CD14-positive monocyte (primary cell): Measurements from ENCODE around the gene FAM180B. TPM values are rescaled to one million over a fixed set of nuclear protein-coding genes. Genes with fewer than 3 reads are reported as not detected.
A peak's percentile ranks its signal among the peaks of the same experiment; 100 is the strongest.

Experiments
- DNase-seq, 3 donors: peaks; one replicate each; pipeline ENCODE4 v3.0.0-alpha.2; 2011 to 2022
- H2AFZ ChIP-seq: 2 replicates; pipeline ENCODE4 v1.6.0; 2012; ENCODE audit warnings: mild to moderate bottlenecking, low read depth, low read length, inconsistent platforms; ENCODE audit not compliant: insufficient read depth, poor library complexity, severe bottlenecking
- H3K27ac ChIP-seq, 2 donors: 1 replicate in 1 of 2; 2 replicates in 1 of 2; pipeline ENCODE4 v1.5.1; 2012 to 2013; ENCODE audit warnings: low read length in 2 of 2, control low read depth in 1 of 2, inconsistent platforms in 1 of 2, low read depth in 1 of 2, mild to moderate bottlenecking in 1 of 2
- H3K27me3 ChIP-seq, 2 donors: one replicate each; pipeline versions ENCODE4 v1.6.0 to v1.6.1; 2011 to 2013; ENCODE audit warnings: low read length in 2 of 2; ENCODE audit not compliant: control insufficient read depth in 2 of 2, insufficient read depth in 2 of 2
- H3K36me3 ChIP-seq, 2 donors: replicated peaks in 1 of 2; 1 replicate in 1 of 2; 2 replicates in 1 of 2; pipeline versions ENCODE4 v1.5.1 to v1.6.1; 2012 to 2013; ENCODE audit warnings: low read length in 2 of 2, control low read depth in 1 of 2, inconsistent platforms in 1 of 2, mild to moderate bottlenecking in 1 of 2; ENCODE audit not compliant: insufficient read depth in 2 of 2, control insufficient read depth in 1 of 2
- H3K4me1 ChIP-seq, 2 donors: 1 replicate in 1 of 2; 2 replicates in 1 of 2; pipeline versions ENCODE4 v1.5.1 to v1.6.1; 2012 to 2013; ENCODE audit warnings: low read length in 2 of 2, control low read depth in 1 of 2, inconsistent platforms in 1 of 2, mild to moderate bottlenecking in 1 of 2, moderate library complexity in 1 of 2; ENCODE audit not compliant: insufficient read depth in 2 of 2, control insufficient read depth in 1 of 2
- H3K4me2 ChIP-seq: replicated peaks from 2 replicates; pipeline ENCODE3; 2012; ENCODE audit warnings: low read length, moderate library complexity, mild to moderate bottlenecking; ENCODE audit not compliant: poor library complexity, severe bottlenecking; ENCODE audit errors: extremely low read depth
- H3K4me3 ChIP-seq, 3 experiments: fragments of 200-600 bp in 1 of 3; sonication (generic) in 1 of 3; replicated peaks in 1 of 3; 1 replicate in 2 of 3; 2 replicates in 1 of 3; pipeline ENCODE4 v1.5.1; 2011 to 2013; ENCODE audit warnings: low read length in 3 of 3, mild to moderate bottlenecking in 3 of 3, control low read depth in 2 of 3, low read depth in 2 of 3, inconsistent platforms in 1 of 3, moderate library complexity in 1 of 3
- H3K79me2 ChIP-seq: 2 replicates; pipeline ENCODE4 v1.6.0; 2012; ENCODE audit warnings: mild to moderate bottlenecking, control low read depth, inconsistent platforms, low read length, moderate library complexity; ENCODE audit not compliant: insufficient read depth
- H3K9ac ChIP-seq: 2 replicates; pipeline ENCODE4 v1.6.0; 2017; ENCODE audit warnings: low read length, mild to moderate bottlenecking; ENCODE audit not compliant: insufficient read depth, poor library complexity, severe bottlenecking
- H3K9me3 ChIP-seq, 2 donors: replicated peaks in 1 of 2; 1 replicate in 1 of 2; 2 replicates in 1 of 2; pipeline versions ENCODE4 v1.5.1 to v1.6.1; 2012 to 2013; ENCODE audit warnings: low read length in 2 of 2, control low read depth in 1 of 2; ENCODE audit not compliant: control insufficient read depth in 1 of 2, insufficient read depth in 1 of 2
- H4K20me1 ChIP-seq: 2 replicates; pipeline ENCODE4 v1.6.0; 2012; ENCODE audit warnings: mild to moderate bottlenecking, low read length, control low read depth, moderate library complexity; ENCODE audit not compliant: insufficient read depth
- H3K27ac Mint-ChIP-seq, 7 donors: one replicate each; pipeline ENCODE4 v1.8.0; 2020; ENCODE audit warnings: mild to moderate bottlenecking in 7 of 7, mixed read lengths in 7 of 7, moderate library complexity in 6 of 7, inconsistent platforms in 2 of 7
- H3K27me3 Mint-ChIP-seq, 3 donors: one replicate each; pipeline ENCODE4 v1.8.0; 2021 to 2022; ENCODE audit warnings: low read depth in 3 of 3, mild to moderate bottlenecking in 3 of 3, mixed read lengths in 3 of 3, moderate library complexity in 3 of 3, inconsistent platforms in 1 of 3
- H3K36me3 Mint-ChIP-seq, 2 donors: one replicate each; pipeline ENCODE4 v1.8.0; 2020; ENCODE audit warnings: mixed read lengths in 2 of 2, inconsistent platforms in 1 of 2, mild to moderate bottlenecking in 1 of 2
- H3K4me1 Mint-ChIP-seq: one replicate; pipeline ENCODE4 v1.8.0; 2020; ENCODE audit warnings: mild to moderate bottlenecking, mixed read lengths
- H3K4me3 Mint-ChIP-seq, 2 donors: one replicate each; pipeline ENCODE4 v1.8.0; 2020; ENCODE audit warnings: mild to moderate bottlenecking in 2 of 2, mixed read lengths in 2 of 2, moderate library complexity in 1 of 2
- H3K9me3 Mint-ChIP-seq, 7 donors: one replicate each; pipeline ENCODE4 v1.8.0; 2020 to 2022; ENCODE audit warnings: mixed read lengths in 7 of 7, mild to moderate bottlenecking in 6 of 7, moderate library complexity in 6 of 7, inconsistent platforms in 2 of 7
- WGBS: methylation state at CpG from one replicate; pipeline ENCODE4 v1.1.5; 2013; ENCODE audit warnings: missing lambda C conversion rate; ENCODE audit not compliant: insufficient coverage; 5-methylcytosine and 5-hydroxymethylcytosine counted together
- intact Hi-C, 2 donors: fragments of 100-400 bp; cut with micrococcal nuclease; formaldehyde crosslinking; loops; one replicate each; pipeline versions ENCODE4 v1.15.0 to v1.15.1; 2023
- polyA plus RNA-seq, 3 donors: library from polyadenylated mRNA; depleted of rRNA in 1 of 3; unstranded in 2 of 3; stranded (reverse) in 1 of 3; fragments of 300-500 nt in 2 of 3; fragments of >200 nt in 1 of 3; fragmentation: Illumina TruSeq in 2 of 3; gene quantifications; 1 replicate in 2 of 3; 2 replicates in 1 of 3; pipeline ENCODE4 v1.2.3, GENCODE V29; 2012 to 2021
- TF ChIP-seq, protein P1 (sequence below): fragments of 200-600 bp; IDR thresholded peaks from one replicate; pipeline ENCODE4 v1.8.0; 2022; ENCODE audit warnings: antibody characterized with exemption, mild to moderate bottlenecking

Gene FAM180B
- polyA plus RNA-seq, 3 donors: 0.13 TPM; not detected in 2

DNA sequence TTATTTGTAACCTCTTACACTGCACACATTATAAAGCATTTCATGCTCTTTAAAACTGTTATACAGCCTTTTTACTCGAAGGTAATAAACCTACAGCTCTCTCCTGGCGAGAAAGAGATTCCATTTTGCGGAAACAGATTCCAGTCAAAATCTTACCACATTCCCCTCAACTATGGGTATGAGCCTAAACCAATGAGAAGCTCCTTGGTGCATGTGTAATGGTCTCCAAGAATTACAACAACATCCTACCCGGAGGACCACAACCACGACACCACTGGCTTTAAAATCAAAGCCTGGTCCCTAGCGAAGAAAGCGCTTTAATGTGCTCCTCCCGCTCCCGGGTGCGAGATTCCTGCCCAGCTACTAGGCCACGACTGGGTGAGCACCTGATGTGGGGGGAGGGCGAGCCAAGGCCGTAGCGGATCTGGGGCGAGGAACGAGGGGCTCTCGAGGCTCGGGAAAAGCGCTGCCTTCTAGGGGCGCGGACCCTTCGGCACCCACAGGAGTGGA lies 34.4 kb upstream of the FAM180B start:
- Histone ChIP-seq H4K20me1 (peaks cover 23% of the 10 kb centered on the region), H3K27me3 (no peaks in the 10 kb centered on the region), H3K9me3 (no peaks in the 10 kb centered on the region), H3K9ac (peak overlapping the region; percentile 94), H3K4me2 (peak overlapping the region; percentile 95), H3K36me3 (no peaks in the 10 kb centered on the region), H3K4me3 (peak overlapping the region; percentile 81 to 96 (median 92)), H2AFZ (peak overlapping the region; percentile 85), H3K79me2 (peaks cover 64% of the 10 kb centered on the region), H3K27ac (peak overlapping the region; percentile 94 to 98), H3K4me1 (peaks cover 52 to 62% of the 10 kb centered on the region in 2 donors)
- DNase-seq: peak; percentile 46 to 72 (median 59)
- peaks cover 0 to 2% (median 0%) of the 10 kb centered on the region in 7 donors for H3K9me3 Mint-ChIP-seq
- H3K36me3 Mint-ChIP-seq: peaks cover 7 to 11% of the 10 kb centered on the region in 2 donors
- H3K27me3 Mint-ChIP-seq: no peaks in the 10 kb centered on the region
- H3K27ac Mint-ChIP-seq: peak overlapping the region; percentile 98 to 99 (median 99)
- intact Hi-C loops: loop anchor here (2.0 to 5.0 kb wide), 4 partner anchors 35 to 55 kb away; no protein-coding TSS in a partner anchor
- TF ChIP-seq, protein P1, sequence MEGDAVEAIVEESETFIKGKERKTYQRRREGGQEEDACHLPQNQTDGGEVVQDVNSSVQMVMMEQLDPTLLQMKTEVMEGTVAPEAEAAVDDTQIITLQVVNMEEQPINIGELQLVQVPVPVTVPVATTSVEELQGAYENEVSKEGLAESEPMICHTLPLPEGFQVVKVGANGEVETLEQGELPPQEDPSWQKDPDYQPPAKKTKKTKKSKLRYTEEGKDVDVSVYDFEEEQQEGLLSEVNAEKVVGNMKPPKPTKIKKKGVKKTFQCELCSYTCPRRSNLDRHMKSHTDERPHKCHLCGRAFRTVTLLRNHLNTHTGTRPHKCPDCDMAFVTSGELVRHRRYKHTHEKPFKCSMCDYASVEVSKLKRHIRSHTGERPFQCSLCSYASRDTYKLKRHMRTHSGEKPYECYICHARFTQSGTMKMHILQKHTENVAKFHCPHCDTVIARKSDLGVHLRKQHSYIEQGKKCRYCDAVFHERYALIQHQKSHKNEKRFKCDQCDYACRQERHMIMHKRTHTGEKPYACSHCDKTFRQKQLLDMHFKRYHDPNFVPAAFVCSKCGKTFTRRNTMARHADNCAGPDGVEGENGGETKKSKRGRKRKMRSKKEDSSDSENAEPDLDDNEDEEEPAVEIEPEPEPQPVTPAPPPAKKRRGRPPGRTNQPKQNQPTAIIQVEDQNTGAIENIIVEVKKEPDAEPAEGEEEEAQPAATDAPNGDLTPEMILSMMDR: no peak
- peak overlapping the region; percentile 96 to 98 for H3K4me3 Mint-ChIP-seq
- 0% methylated on average over 20 of the region's 22 CpGs for WGBS
- peaks cover 48% of the 10 kb centered on the region for H3K4me1 Mint-ChIP-seq

DNA sequence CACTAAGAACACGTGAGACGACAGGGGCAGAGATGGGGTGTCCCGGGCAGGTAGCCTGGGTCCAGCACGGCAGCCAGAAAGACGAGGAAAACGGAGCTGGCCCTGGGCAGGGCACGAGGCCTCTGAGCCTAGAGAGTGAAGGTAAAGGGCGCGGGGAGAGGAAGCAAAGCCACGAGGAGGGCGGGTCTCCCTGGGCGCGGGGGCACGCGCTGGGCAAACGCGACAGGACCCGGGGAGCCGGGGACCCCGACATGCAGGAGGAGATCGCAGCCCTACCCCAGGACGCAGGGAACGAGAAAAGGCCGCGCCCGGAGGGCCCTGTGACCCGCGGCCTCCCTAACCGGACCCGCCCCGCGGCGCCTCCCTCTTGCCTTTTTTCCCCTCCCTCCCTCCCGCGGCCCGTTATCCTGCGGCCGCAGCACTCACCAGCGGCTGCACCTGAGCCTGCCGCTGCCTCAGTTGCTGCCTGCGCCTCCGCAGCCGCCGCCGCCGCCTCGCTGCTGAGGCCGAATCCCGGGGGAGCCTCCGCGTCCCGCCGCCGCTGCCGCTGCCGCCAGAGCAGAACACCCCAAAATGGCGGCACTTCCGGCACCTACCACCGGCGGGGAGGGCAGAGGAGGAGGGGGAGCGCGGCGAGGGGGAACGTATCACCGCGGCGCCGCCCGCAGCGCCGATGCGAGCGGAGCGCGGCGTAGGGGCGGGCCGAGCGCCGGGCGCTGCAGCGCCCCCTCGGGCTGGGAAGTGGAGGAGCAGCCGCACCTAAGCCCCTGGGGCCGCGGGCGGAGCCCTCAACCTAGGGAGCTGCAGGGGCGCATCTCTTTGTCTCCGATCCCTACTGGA lies 33.7 kb upstream of the FAM180B start, which contains the start of gene CELF1:
Gene CELF1 (minus strand): TSS at position 567 of the 840 bp plus-strand sequence. CDS start 53,609 bp downstream, outside the sequence.
- Histone ChIP-seq H3K4me2 (peak within 1 kb of the TSS; percentile 95), H3K79me2 (peaks cover 57% of the 10 kb centered on the region), H3K9me3 (no peaks in the 10 kb centered on the region), H3K27ac (peak within 1 kb of the TSS; percentile 94 to 98), H3K4me1 (peaks cover 46 to 56% of the 10 kb centered on the region in 2 donors), H2AFZ (peak within 1 kb of the TSS; percentile 85), H3K27me3 (no peaks in the 10 kb centered on the region), H3K9ac (peak within 1 kb of the TSS; percentile 94), H3K4me3 (peak within 1 kb of the TSS; percentile 81 to 96 (median 92)), H3K36me3 (no peaks in the 10 kb centered on the region), H4K20me1 (peaks cover 18% of the 10 kb centered on the region)
- Mint-ChIP-seq H3K36me3 (peaks cover 7 to 11% of the 10 kb centered on the region in 2 donors), H3K27me3 (no peaks in the 10 kb centered on the region), H3K4me3 (peak within 1 kb of the TSS; percentile 96 to 98), H3K27ac (peak within 1 kb of the TSS; percentile 98 to 99 (median 99)), H3K9me3 (peaks cover 0 to 2% (median 0%) of the 10 kb centered on the region in 7 donors), H3K4me1 (peaks cover 42% of the 10 kb centered on the region)
- peak; percentile 87 to 92 (median 89) for DNase-seq
- intact Hi-C loops: loop anchor here (2.0 to 5.0 kb wide), 4 partner anchors 35 to 55 kb away; no protein-coding TSS in a partner anchor
- WGBS: under 1% methylated on average over 68 of the region's 89 CpGs
- TF ChIP-seq, protein P1: peak; percentile 97
